ENCODE results near the gene PPM1A. TPM values are rescaled to one million over a fixed set of nuclear protein-coding genes. Genes with fewer than 3 reads are reported as not detected.
A peak's percentile ranks its signal among the peaks of the same experiment; 100 is the strongest.

Gene PPM1A
- total and polyA plus RNA-seq, 2 experiments from 2014 or later: 16.9 to 21.5 TPM

GRCh38 chr14:60245380-60246177, 3.4 kb upstream of the PPM1A start:
- Histone ChIP-seq H3F3A (ENCODE audit: insufficient read depth) (peaks cover 16% of the 10 kb centered on the region), H3K4me2 (ENCODE audit: unreplicated experiment) (no peak overlapping the region), H3K9me3 (ENCODE audit: low read depth) (no peaks in the 10 kb centered on the region), H2AFZ (no peak overlapping the region), H3K4me1 (ENCODE audit: insufficient read depth) (no peaks in the 10 kb centered on the region), H3K27ac (no peak overlapping the region), H3K27me3 (replicated peaks; ENCODE audit: insufficient read depth) (no peaks in the 10 kb centered on the region), H3K9ac (no peak overlapping the region), H4K20me1 (ENCODE audit: insufficient read depth) (no peaks in the 10 kb centered on the region), H3K79me2 (ENCODE audit: insufficient read depth) (peaks cover 8% of the 10 kb centered on the region), H3K9me2 (ENCODE audit: insufficient read depth) (no peaks in the 10 kb centered on the region), H3K36me3 (ENCODE audit: low read depth) (no peaks in the 10 kb centered on the region), H3K4me3 (no peak overlapping the region)
- DNase-seq: no peak
- TF ChIP-seq EZH2phosphoT487 (IDR thresholded peaks at IDR 0.05; ENCODE audit: insufficient read depth, low read depth): no peak
- no peak for TF ChIP-seq EZH2 (IDR thresholded peaks at IDR 0.05; ENCODE audit: insufficient read depth, poor library complexity, severe bottlenecking)
- WGBS, 2 experiments (ENCODE audit: low coverage in 1 of 2, low lambda C conversion rate in 2 of 2, missing lambda C conversion rate in 2 of 2): 57 to 63% methylated on average over 2 of the region's 2 CpGs
- in situ Hi-C loops (cut with MboI): no loop called here

DNA sequence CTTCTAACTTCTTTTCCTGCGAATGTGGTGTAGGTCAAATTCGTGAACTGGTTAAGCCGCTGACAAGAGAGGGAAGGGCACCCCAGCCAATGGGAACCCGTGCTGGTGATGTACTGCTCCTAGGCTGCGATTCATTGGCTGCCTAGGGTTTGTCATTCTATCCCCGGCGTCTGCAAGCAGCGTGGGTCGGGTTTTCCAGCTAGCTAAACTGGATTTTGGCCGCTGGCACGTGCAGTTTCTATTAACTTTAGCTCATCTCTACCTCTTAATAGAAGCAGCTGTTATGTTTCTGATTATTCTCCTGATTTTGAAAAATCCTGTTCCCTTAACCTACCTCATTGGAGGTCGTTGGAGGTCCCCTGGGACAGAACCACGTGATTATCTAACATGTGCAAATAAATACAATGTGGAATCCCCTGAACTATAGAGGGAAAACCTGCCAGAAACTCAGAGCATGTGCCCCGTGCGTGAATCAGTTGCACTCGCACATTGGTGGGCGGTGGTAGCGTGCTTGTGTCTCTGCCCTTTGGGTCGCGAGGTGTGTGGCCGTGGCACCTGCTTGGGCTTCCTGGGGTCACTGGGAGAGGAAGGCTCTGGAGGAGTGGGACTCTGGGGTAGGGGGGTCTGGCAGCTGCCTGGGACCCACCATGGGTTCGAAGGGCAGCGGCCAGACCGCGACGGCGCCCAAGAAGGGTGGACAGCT, 876 bp upstream of the PPM1A start:
- Histone ChIP-seq H3F3A (ENCODE audit: insufficient read depth) (peaks cover 20% of the 10 kb centered on the region), H3K27ac (peak overlapping the region; percentile 92), H3K4me3 (peak overlapping the region; percentile 81), H3K4me1 (ENCODE audit: insufficient read depth) (peaks cover 14% of the 10 kb centered on the region), H3K36me3 (ENCODE audit: low read depth) (no peaks in the 10 kb centered on the region), H3K9ac (peak overlapping the region; percentile 90), H3K79me2 (ENCODE audit: insufficient read depth) (peaks cover 34% of the 10 kb centered on the region), H3K4me2 (ENCODE audit: unreplicated experiment) (peak overlapping the region; percentile 84), H2AFZ (peak overlapping the region; percentile 93), H4K20me1 (ENCODE audit: insufficient read depth) (peaks cover 11% of the 10 kb centered on the region), H3K27me3 (replicated peaks; ENCODE audit: insufficient read depth) (no peaks in the 10 kb centered on the region), H3K9me2 (ENCODE audit: insufficient read depth) (no peaks in the 10 kb centered on the region), H3K9me3 (ENCODE audit: low read depth) (no peaks in the 10 kb centered on the region)
- TF ChIP-seq EZH2 (IDR thresholded peaks at IDR 0.05; ENCODE audit: insufficient read depth, poor library complexity, severe bottlenecking) (no peak), EZH2phosphoT487 (IDR thresholded peaks at IDR 0.05; ENCODE audit: insufficient read depth, low read depth) (no peak)
- 1% methylated on average over 26 to 27 of the region's 27 CpGs for WGBS, 2 experiments (ENCODE audit: low coverage in 1 of 2, low lambda C conversion rate in 2 of 2, missing lambda C conversion rate in 2 of 2)
- peak; percentile 96 for DNase-seq
- in situ Hi-C loops (cut with MboI): no loop called here

GRCh38 chr14:60249321-60250256, 568 bp downstream of the PPM1A start:
- peak overlapping the region; percentile 65 for H2AFZ ChIP-seq
- H3K9me2 ChIP-seq (ENCODE audit: insufficient read depth): no peaks in the 10 kb centered on the region
- H3K4me3 ChIP-seq: peak overlapping the region; percentile 81
- in situ Hi-C loops (cut with MboI): no loop called here
- H3K27ac ChIP-seq: peak overlapping the region; percentile 75
- no peaks in the 10 kb centered on the region for H3K9me3 ChIP-seq (ENCODE audit: low read depth)
- WGBS, 2 experiments (ENCODE audit: low coverage in 1 of 2, low lambda C conversion rate in 2 of 2, missing lambda C conversion rate in 2 of 2): 0 to 2% methylated on average over 18 to 34 of the region's 107 CpGs
- no peaks in the 10 kb centered on the region for H3K27me3 ChIP-seq (replicated peaks; ENCODE audit: insufficient read depth)
- peak overlapping the region; percentile 85 for H3K9ac ChIP-seq
- H3K4me1 ChIP-seq (ENCODE audit: insufficient read depth): peaks cover 14% of the 10 kb centered on the region
- DNase-seq: peak; percentile 81
- H3K4me2 ChIP-seq (ENCODE audit: unreplicated experiment): peak overlapping the region; percentile 94
- H3K79me2 ChIP-seq (ENCODE audit: insufficient read depth): peaks cover 48% of the 10 kb centered on the region
- TF ChIP-seq EZH2 (IDR thresholded peaks at IDR 0.05; ENCODE audit: insufficient read depth, poor library complexity, severe bottlenecking): no peak
- no peak for TF ChIP-seq EZH2phosphoT487 (IDR thresholded peaks at IDR 0.05; ENCODE audit: insufficient read depth, low read depth)
- peaks cover 20% of the 10 kb centered on the region for H3F3A ChIP-seq (ENCODE audit: insufficient read depth)
- H3K36me3 ChIP-seq (ENCODE audit: low read depth): no peaks in the 10 kb centered on the region
- peaks cover 15% of the 10 kb centered on the region for H4K20me1 ChIP-seq (ENCODE audit: insufficient read depth)

Measured in GM23248 (cell line).